Measurements from ENCODE around the gene HES1. TPM values are rescaled to one million over a fixed set of nuclear protein-coding genes. Genes with fewer than 3 reads are reported as not detected.

The HES1 gene
- total RNA-seq, 1 experiment from 2014 or later = 34.6 TPM

DNA sequence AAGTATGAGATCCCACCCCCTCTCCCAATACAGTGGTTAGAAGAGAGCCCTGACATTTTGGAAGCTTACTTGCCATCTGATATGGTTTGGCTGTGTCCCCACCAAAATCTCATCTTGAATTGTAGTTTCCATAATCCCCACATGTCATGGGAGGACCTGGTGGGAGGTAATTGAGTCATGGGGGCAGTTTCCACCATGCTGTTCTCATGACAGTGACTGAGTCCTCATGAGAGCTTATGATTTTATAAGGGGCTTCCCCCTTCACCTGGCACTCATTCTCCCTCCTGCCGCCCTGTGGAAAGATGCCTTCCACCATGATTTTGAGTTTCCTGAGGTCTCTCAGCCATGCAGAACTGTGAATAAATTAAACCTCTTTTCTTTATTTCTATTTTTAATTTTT lies 28.8 kb upstream of the HES1 start:
- DNase-seq (ENCODE audit: unreplicated experiment) = no peak
- Mint-ChIP-seq H3K4me1 (ENCODE audit: insufficient read depth, unreplicated experiment) (peaks cover 5% of the 10 kb centered on the region), H3K36me3 (ENCODE audit: insufficient read depth, unreplicated experiment) (no peaks in the 10 kb centered on the region), H3K9me3 (ENCODE audit: unreplicated experiment) (no peaks in the 10 kb centered on the region), H3K27me3 (ENCODE audit: insufficient read depth, unreplicated experiment) (no peaks in the 10 kb centered on the region), H3K4me3 (ENCODE audit: unreplicated experiment) (no peak overlapping the region), H3K27ac (ENCODE audit: low read depth, unreplicated experiment) (no peak overlapping the region)
- intact Hi-C loops (cut with micrococcal nuclease) = no loop called here
- BruUV-seq (replicated peaks) = no TSS peak
- CTCF ChIA-PET = no interaction called here
- POLR2A ChIA-PET = interaction anchor here (0.6 kb wide), 1 partner anchor 449 kb away, joined by 3 read pairs; no protein-coding TSS in a partner anchor
- no peak for TF ChIP-seq CTCF (IDR thresholded peaks at IDR 0.05; ENCODE audit: unreplicated experiment)

DNA sequence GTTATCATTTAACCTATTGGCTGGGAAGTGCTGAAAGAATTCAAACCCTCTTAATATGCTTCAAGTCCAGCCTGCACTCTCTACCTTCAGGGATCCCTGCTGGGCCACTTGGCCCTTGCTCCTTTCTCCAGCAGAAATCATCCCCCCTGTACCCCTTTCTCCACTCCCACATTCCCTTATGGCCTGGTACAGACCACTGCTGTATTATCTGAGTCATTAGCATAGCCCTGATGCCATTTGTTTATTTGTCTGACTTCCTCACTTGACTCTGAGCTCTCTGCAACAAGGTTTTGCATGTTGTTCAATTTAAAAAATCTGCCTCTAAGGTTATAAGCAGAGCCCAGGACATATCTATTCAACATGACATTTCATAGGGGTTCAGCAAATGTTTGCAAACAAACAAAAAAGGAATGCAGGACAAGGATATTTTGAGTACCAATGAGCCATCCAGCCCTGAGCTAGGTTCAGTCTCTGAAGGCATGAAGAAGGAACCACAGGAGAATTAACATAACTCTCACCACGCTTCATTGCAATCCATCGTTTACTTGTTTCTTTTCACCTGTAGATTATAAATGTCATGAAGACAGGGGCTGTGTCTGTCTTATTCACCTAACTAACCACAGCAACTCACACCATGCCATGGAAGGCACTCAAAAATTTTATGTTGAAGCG lies 26.6 kb upstream of the HES1 start:
- BruUV-seq (replicated peaks) = no TSS peak
- ChIA-PET POLR2A (interaction anchor here (0.8 to 1.5 kb wide), 2 partner anchors 9 to 25 kb away, joined by 3 to 7 read pairs; no protein-coding TSS in a partner anchor), CTCF (interaction anchor here (0.6 to 1.2 kb wide), 2 partner anchors 32 to 179 kb away, joined by 3 read pairs; no protein-coding TSS in a partner anchor)
- Mint-ChIP-seq H3K9me3 (ENCODE audit: unreplicated experiment) (no peaks in the 10 kb centered on the region), H3K4me3 (ENCODE audit: unreplicated experiment) (no peak overlapping the region), H3K27ac (ENCODE audit: low read depth, unreplicated experiment) (no peak overlapping the region), H3K4me1 (ENCODE audit: insufficient read depth, unreplicated experiment) (peaks cover 11% of the 10 kb centered on the region), H3K36me3 (ENCODE audit: insufficient read depth, unreplicated experiment) (no peaks in the 10 kb centered on the region), H3K27me3 (ENCODE audit: insufficient read depth, unreplicated experiment) (no peaks in the 10 kb centered on the region)
- intact Hi-C loops (cut with micrococcal nuclease) = no loop called here
- DNase-seq (ENCODE audit: unreplicated experiment) = no peak
- TF ChIP-seq CTCF (IDR thresholded peaks at IDR 0.05; ENCODE audit: unreplicated experiment) = no peak

GRCh38 chr3:194110483-194110882 lies 25.5 kb upstream of the HES1 start:
- intact Hi-C loops (cut with micrococcal nuclease) = no loop called here
- no peak for DNase-seq (ENCODE audit: unreplicated experiment)
- no peaks in the 10 kb centered on the region for H3K9me3 Mint-ChIP-seq (ENCODE audit: unreplicated experiment)
- CTCF ChIA-PET = no interaction called here
- H3K27me3 Mint-ChIP-seq (ENCODE audit: insufficient read depth, unreplicated experiment) = no peaks in the 10 kb centered on the region
- no peak overlapping the region for H3K4me3 Mint-ChIP-seq (ENCODE audit: unreplicated experiment)
- H3K4me1 Mint-ChIP-seq (ENCODE audit: insufficient read depth, unreplicated experiment) = peaks cover 10% of the 10 kb centered on the region
- H3K36me3 Mint-ChIP-seq (ENCODE audit: insufficient read depth, unreplicated experiment) = no peaks in the 10 kb centered on the region
- no peak overlapping the region for H3K27ac Mint-ChIP-seq (ENCODE audit: low read depth, unreplicated experiment)
- BruUV-seq (replicated peaks) = no TSS peak
- POLR2A ChIA-PET = no interaction called here
- no peak for TF ChIP-seq CTCF (IDR thresholded peaks at IDR 0.05; ENCODE audit: unreplicated experiment)

DNA sequence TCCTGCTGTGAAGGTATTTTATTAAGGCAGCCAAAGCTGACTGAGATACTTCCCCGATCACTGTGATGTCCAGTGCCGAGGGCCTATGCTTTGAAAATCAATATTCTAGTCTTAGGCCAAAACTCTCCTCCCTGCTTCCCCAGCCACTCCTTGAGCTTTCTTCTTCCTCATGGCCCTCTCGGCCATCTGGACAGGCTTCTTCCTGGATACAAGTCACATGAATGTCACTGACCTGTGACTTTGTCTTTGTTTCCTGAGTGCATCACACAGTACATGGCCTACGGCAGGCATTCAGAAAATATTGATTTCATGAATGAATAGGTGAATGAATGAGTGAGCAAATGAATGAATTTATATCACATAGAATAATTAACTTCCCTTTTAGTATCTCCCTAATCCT lies 24.6 kb upstream of the HES1 start:
- no TSS peak for BruUV-seq (replicated peaks)

More for the DNA sequence above, 24.6 kb upstream of the HES1 start:
- POLR2A ChIA-PET = interaction anchor here (0.6 to 2.1 kb wide), 2 partner anchors 21 to 30 kb away, joined by 3 to 17 read pairs; no protein-coding TSS in a partner anchor
- intact Hi-C loops (cut with micrococcal nuclease) = no loop called here
- CTCF ChIA-PET = no interaction called here
- H3K9me3 Mint-ChIP-seq (ENCODE audit: unreplicated experiment) = no peaks in the 10 kb centered on the region
- H3K27ac Mint-ChIP-seq (ENCODE audit: low read depth, unreplicated experiment) = no peak overlapping the region
- no peaks in the 10 kb centered on the region for H3K36me3 Mint-ChIP-seq (ENCODE audit: insufficient read depth, unreplicated experiment)
- H3K27me3 Mint-ChIP-seq (ENCODE audit: insufficient read depth, unreplicated experiment) = peaks cover under 1% of the 10 kb centered on the region
- peaks cover 10% of the 10 kb centered on the region for H3K4me1 Mint-ChIP-seq (ENCODE audit: insufficient read depth, unreplicated experiment)
- no peak for TF ChIP-seq CTCF (IDR thresholded peaks at IDR 0.05; ENCODE audit: unreplicated experiment)
- no peak overlapping the region for H3K4me3 Mint-ChIP-seq (ENCODE audit: unreplicated experiment)
- DNase-seq (ENCODE audit: unreplicated experiment) = no peak

Data from MCF 10A (cell line).